ENCODE measurements around the gene ZBTB17.

Gene ZBTB17

DNA sequence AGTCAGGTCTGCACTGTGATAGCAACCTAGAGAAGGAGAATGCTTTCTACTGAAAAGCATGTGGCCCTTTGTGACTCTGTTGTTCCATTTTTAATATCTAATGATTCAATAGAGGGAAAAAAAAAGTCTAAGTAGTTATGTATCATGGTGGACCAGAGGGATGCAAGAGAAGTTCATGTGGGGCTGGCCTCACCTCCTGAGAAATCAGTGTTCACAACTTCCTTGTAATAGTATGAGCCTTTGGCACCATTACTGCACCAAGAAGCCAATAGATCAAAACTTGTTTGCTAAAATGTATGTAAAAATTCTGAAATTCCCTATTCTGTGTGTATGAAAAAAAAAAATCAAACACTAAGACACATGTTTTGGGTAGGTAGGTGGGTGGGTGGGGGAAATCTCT is 5.0 kb downstream of the ZBTB17 start:
- H2AFZ ChIP-seq (ENCODE audit: low read length) = no peak overlapping the region
- no peak overlapping the region for H4K91ac ChIP-seq (ENCODE audit: low read depth, low read length, poor library complexity)
- no peak overlapping the region for H3K4me2 ChIP-seq (ENCODE audit: insufficient read depth, low read length, poor library complexity, severe bottlenecking)
- peaks cover 10 to 21% of the 10 kb centered on the region in 2 donors for H3K9me3 ChIP-seq (replicated peaks in 1 of 2; ENCODE audit: control insufficient read depth in 2 of 2, insufficient read depth in 1 of 2, low read depth in 1 of 2, low read length in 2 of 2)
- peaks cover 0 to 2% (median 0%) of the 10 kb centered on the region in 3 experiments for H3K27me3 ChIP-seq (ENCODE audit: control insufficient read depth in 3 of 3, insufficient read depth in 3 of 3, low read depth in 1 of 3, low read length in 3 of 3)
- DNase-seq (ENCODE audit: low spot score) = no peak
- H2AK5ac ChIP-seq (ENCODE audit: low read depth, low read length) = no peak overlapping the region
- H2BK120ac ChIP-seq (ENCODE audit: low read depth, low read length) = no peak overlapping the region
- no peak overlapping the region for H3K27ac ChIP-seq (replicated peaks; ENCODE audit: low read length)
- peaks cover 5% of the 10 kb centered on the region for H3K79me1 ChIP-seq (ENCODE audit: low read depth, low read length)
- no peak overlapping the region for H3K14ac ChIP-seq (ENCODE audit: low read length)
- no peak overlapping the region for H4K8ac ChIP-seq (ENCODE audit: low read depth, low read length)
- H2BK12ac ChIP-seq (ENCODE audit: low read length) = no peak overlapping the region
- no peak overlapping the region for H2BK5ac ChIP-seq (ENCODE audit: low read length)
- peaks cover 3% of the 10 kb centered on the region in 2 donors for H3K4me1 ChIP-seq (ENCODE audit: control insufficient read depth in 2 of 2, insufficient read depth in 1 of 2, low read depth in 1 of 2, low read length in 2 of 2)
- H3K18ac ChIP-seq (ENCODE audit: low read length) = no peak overlapping the region
- H3K23ac ChIP-seq (ENCODE audit: low read depth, low read length, poor library complexity) = no peak overlapping the region
- no peak overlapping the region for H2BK15ac ChIP-seq (ENCODE audit: low read length)
- H3K4ac ChIP-seq (ENCODE audit: low read length) = no peak overlapping the region
- no peak overlapping the region for H3K9ac ChIP-seq (ENCODE audit: low read depth, low read length, poor library complexity)
- peaks cover 20 to 66% of the 10 kb centered on the region in 2 donors for H3K36me3 ChIP-seq (replicated peaks in 1 of 2; ENCODE audit: control insufficient read depth in 2 of 2, insufficient read depth in 2 of 2, low read length in 2 of 2)
- no peak overlapping the region for H3K4me3 ChIP-seq (ENCODE audit: low read length in 2 of 2)

- H3K23ac ChIP-seq (ENCODE audit: low read depth, low read length, poor library complexity) = no peak overlapping the region
- no peak overlapping the region for H3K9ac ChIP-seq (ENCODE audit: low read depth, low read length, poor library complexity)
- no peak overlapping the region for H3K4ac ChIP-seq (ENCODE audit: low read length)
- peaks cover 10 to 21% of the 10 kb centered on the region in 2 donors for H3K9me3 ChIP-seq (replicated peaks in 1 of 2; ENCODE audit: control insufficient read depth in 2 of 2, insufficient read depth in 1 of 2, low read depth in 1 of 2, low read length in 2 of 2)
- H3K27ac ChIP-seq (replicated peaks; ENCODE audit: low read length) = no peak overlapping the region
- no peak overlapping the region for H2BK5ac ChIP-seq (ENCODE audit: low read length)
- no peak overlapping the region for H4K8ac ChIP-seq (ENCODE audit: low read depth, low read length)
- no peak overlapping the region for H2AK5ac ChIP-seq (ENCODE audit: low read depth, low read length)
- no peak overlapping the region for H2AFZ ChIP-seq (ENCODE audit: low read length)
- DNase-seq (ENCODE audit: low spot score) = no peak
- peaks cover 0 to 2% (median 0%) of the 10 kb centered on the region in 3 experiments for H3K27me3 ChIP-seq (ENCODE audit: control insufficient read depth in 3 of 3, insufficient read depth in 3 of 3, low read depth in 1 of 3, low read length in 3 of 3)
- H3K18ac ChIP-seq (ENCODE audit: low read length) = no peak overlapping the region
- no peak overlapping the region for H2BK120ac ChIP-seq (ENCODE audit: low read depth, low read length)
- no peak overlapping the region for H4K91ac ChIP-seq (ENCODE audit: low read depth, low read length, poor library complexity)
- peaks cover 5% of the 10 kb centered on the region for H3K79me1 ChIP-seq (ENCODE audit: low read depth, low read length)
- no peak overlapping the region for H3K4me2 ChIP-seq (ENCODE audit: insufficient read depth, low read length, poor library complexity, severe bottlenecking)
- H3K4me3 ChIP-seq (ENCODE audit: low read length in 2 of 2) = no peak overlapping the region
- H2BK12ac ChIP-seq (ENCODE audit: low read length) = no peak overlapping the region
- H3K36me3 ChIP-seq (replicated peaks in 1 of 2; ENCODE audit: control insufficient read depth in 2 of 2, insufficient read depth in 2 of 2, low read length in 2 of 2) = peaks cover 20 to 75% of the 10 kb centered on the region in 2 donors
- no peaks in the 10 kb centered on the region for H3K4me1 ChIP-seq (ENCODE audit: control insufficient read depth in 2 of 2, insufficient read depth in 1 of 2, low read depth in 1 of 2, low read length in 2 of 2)
- no CpG with 5 or more reads among the region's 13 CpGs for WGBS, 2 donors (ENCODE audit: extremely low coverage in 2 of 2, insufficient read length in 2 of 2, insufficient replicate concordance in 1 of 2)
- no peak overlapping the region for H3K14ac ChIP-seq (ENCODE audit: low read length)
- H2BK15ac ChIP-seq (ENCODE audit: low read length) = no peak overlapping the region
Measured at GRCh38 chr1:15969321-15969880, 6.5 kb downstream of the ZBTB17 start.

- no peak overlapping the region for H3K4ac ChIP-seq (ENCODE audit: low read length)
- H2BK15ac ChIP-seq (ENCODE audit: low read length) = no peak overlapping the region
- H3K14ac ChIP-seq (ENCODE audit: low read length) = no peak overlapping the region
- H2BK12ac ChIP-seq (ENCODE audit: low read length) = no peak overlapping the region
- no peak overlapping the region for H2BK5ac ChIP-seq (ENCODE audit: low read length)
- peaks cover 0 to 2% (median 0%) of the 10 kb centered on the region in 3 experiments for H3K27me3 ChIP-seq (ENCODE audit: control insufficient read depth in 3 of 3, insufficient read depth in 3 of 3, low read depth in 1 of 3, low read length in 3 of 3)
- no CpG with 5 or more reads among the region's 5 CpGs for WGBS, 2 donors (ENCODE audit: extremely low coverage in 2 of 2, insufficient read length in 2 of 2, insufficient replicate concordance in 1 of 2)
- H2BK120ac ChIP-seq (ENCODE audit: low read depth, low read length) = no peak overlapping the region
- no peak overlapping the region for H3K23ac ChIP-seq (ENCODE audit: low read depth, low read length, poor library complexity)
- H3K79me1 ChIP-seq (ENCODE audit: low read depth, low read length) = peaks cover 4% of the 10 kb centered on the region
- H3K18ac ChIP-seq (ENCODE audit: low read length) = no peak overlapping the region
- no peak for DNase-seq (ENCODE audit: low spot score)
- no peak overlapping the region for H3K27ac ChIP-seq (replicated peaks; ENCODE audit: low read length)
- no peak overlapping the region for H2AFZ ChIP-seq (ENCODE audit: low read length)
- no peak overlapping the region for H3K4me3 ChIP-seq (ENCODE audit: low read length in 2 of 2)
- no peak overlapping the region for H3K4me2 ChIP-seq (ENCODE audit: insufficient read depth, low read length, poor library complexity, severe bottlenecking)
- no peak overlapping the region for H4K8ac ChIP-seq (ENCODE audit: low read depth, low read length)
- peaks cover 10 to 21% of the 10 kb centered on the region in 2 donors for H3K9me3 ChIP-seq (replicated peaks in 1 of 2; ENCODE audit: control insufficient read depth in 2 of 2, insufficient read depth in 1 of 2, low read depth in 1 of 2, low read length in 2 of 2)
- H3K9ac ChIP-seq (ENCODE audit: low read depth, low read length, poor library complexity) = no peak overlapping the region
- H3K36me3 ChIP-seq (replicated peaks in 1 of 2; ENCODE audit: control insufficient read depth in 2 of 2, insufficient read depth in 2 of 2, low read length in 2 of 2) = peaks cover 18 to 70% of the 10 kb centered on the region in 2 donors
- H4K91ac ChIP-seq (ENCODE audit: low read depth, low read length, poor library complexity) = no peak overlapping the region
- H2AK5ac ChIP-seq (ENCODE audit: low read depth, low read length) = no peak overlapping the region
- H3K4me1 ChIP-seq (ENCODE audit: control insufficient read depth in 2 of 2, insufficient read depth in 1 of 2, low read depth in 1 of 2, low read length in 2 of 2) = no peaks in the 10 kb centered on the region
Measured at GRCh38 chr1:15968172-15968571, 7.7 kb downstream of the ZBTB17 start.

- no peak overlapping the region for H2AK5ac ChIP-seq (ENCODE audit: low read depth, low read length)
- no peak overlapping the region for H2BK120ac ChIP-seq (ENCODE audit: low read depth, low read length)
- H3K4me1 ChIP-seq (ENCODE audit: control insufficient read depth in 2 of 2, insufficient read depth in 1 of 2, low read depth in 1 of 2, low read length in 2 of 2) = no peaks in the 10 kb centered on the region
- H3K27me3 ChIP-seq (ENCODE audit: control insufficient read depth in 3 of 3, insufficient read depth in 3 of 3, low read depth in 1 of 3, low read length in 3 of 3) = peaks cover 0 to 2% (median 0%) of the 10 kb centered on the region in 3 experiments
- H3K36me3 ChIP-seq (replicated peaks in 1 of 2; ENCODE audit: control insufficient read depth in 2 of 2, insufficient read depth in 2 of 2, low read length in 2 of 2) = peaks cover 9 to 58% of the 10 kb centered on the region in 2 donors
- H2AFZ ChIP-seq (ENCODE audit: low read length) = no peak overlapping the region
- peaks cover 10 to 21% of the 10 kb centered on the region in 2 donors for H3K9me3 ChIP-seq (replicated peaks in 1 of 2; ENCODE audit: control insufficient read depth in 2 of 2, insufficient read depth in 1 of 2, low read depth in 1 of 2, low read length in 2 of 2)
- no peak overlapping the region for H3K27ac ChIP-seq (replicated peaks; ENCODE audit: low read length)
- WGBS, 2 donors (ENCODE audit: extremely low coverage in 2 of 2, insufficient read length in 2 of 2, insufficient replicate concordance in 1 of 2) = no CpG with 5 or more reads among the region's 6 CpGs
- H3K18ac ChIP-seq (ENCODE audit: low read length) = no peak overlapping the region
- H2BK5ac ChIP-seq (ENCODE audit: low read length) = no peak overlapping the region
- peak overlapping the region in 1 of 2 donors; percentile 37 for H3K4me3 ChIP-seq (ENCODE audit: low read length in 2 of 2)
- H3K14ac ChIP-seq (ENCODE audit: low read length) = no peak overlapping the region
- no peak overlapping the region for H4K91ac ChIP-seq (ENCODE audit: low read depth, low read length, poor library complexity)
- H2BK15ac ChIP-seq (ENCODE audit: low read length) = no peak overlapping the region
- H3K79me1 ChIP-seq (ENCODE audit: low read depth, low read length) = peaks cover 2% of the 10 kb centered on the region
- H3K23ac ChIP-seq (ENCODE audit: low read depth, low read length, poor library complexity) = no peak overlapping the region
- no peak overlapping the region for H4K8ac ChIP-seq (ENCODE audit: low read depth, low read length)
- H3K4me2 ChIP-seq (ENCODE audit: insufficient read depth, low read length, poor library complexity, severe bottlenecking) = no peak overlapping the region
- no peak for DNase-seq (ENCODE audit: low spot score)
- H3K4ac ChIP-seq (ENCODE audit: low read length) = no peak overlapping the region
- H2BK12ac ChIP-seq (ENCODE audit: low read length) = no peak overlapping the region
- no peak overlapping the region for H3K9ac ChIP-seq (ENCODE audit: low read depth, low read length, poor library complexity)
Measured at GRCh38 chr1:15966956-15967344, 9.0 kb downstream of the ZBTB17 start.

Data from neuronal stem cell (in vitro differentiated cells).